ENCODE measurements around the gene MEGF6. TPM values are rescaled to one million over a fixed set of nuclear protein-coding genes. Genes with fewer than 3 reads are reported as not detected.
A peak's percentile ranks its signal among the peaks of the same experiment; 100 is the strongest.

Gene MEGF6
- total and polyA plus RNA-seq, 2 donors: 14.5 to 23.5 TPM

DNA sequence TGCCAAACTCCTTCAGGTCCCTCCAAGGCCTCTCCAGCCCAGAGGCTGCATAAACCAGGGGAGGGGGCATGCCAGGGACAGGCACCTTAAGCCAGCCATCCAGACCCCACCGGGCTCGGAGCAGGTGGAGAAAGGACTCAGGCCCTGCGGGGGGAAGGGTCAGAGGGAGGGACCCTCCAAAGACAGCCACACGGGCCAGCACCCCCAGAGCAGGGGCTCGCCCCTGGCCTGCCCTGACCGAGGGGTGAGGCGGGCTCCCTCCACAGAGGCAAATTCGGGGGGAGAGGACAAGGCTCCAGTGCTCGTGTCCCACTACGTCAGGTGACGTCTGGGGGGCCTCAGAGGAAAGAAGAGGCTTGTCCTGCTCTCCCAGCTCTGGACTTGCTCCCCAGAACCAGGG lies 8.2 kb downstream of the MEGF6 start:
- no peak overlapping the region for H3K4me3 ChIP-seq (ENCODE audit: low read depth, low read length)
- no peak for DNase-seq (ENCODE audit: extremely low spot score)
- no peaks in the 10 kb centered on the region for H3K4me1 ChIP-seq (ENCODE audit: insufficient read depth)
- 92% methylated on average over 11 of the region's 11 CpGs for WGBS
- no peak overlapping the region for H3K27ac ChIP-seq (ENCODE audit: low read depth)
- H3K36me3 ChIP-seq (ENCODE audit: insufficient read depth): no peaks in the 10 kb centered on the region

DNA sequence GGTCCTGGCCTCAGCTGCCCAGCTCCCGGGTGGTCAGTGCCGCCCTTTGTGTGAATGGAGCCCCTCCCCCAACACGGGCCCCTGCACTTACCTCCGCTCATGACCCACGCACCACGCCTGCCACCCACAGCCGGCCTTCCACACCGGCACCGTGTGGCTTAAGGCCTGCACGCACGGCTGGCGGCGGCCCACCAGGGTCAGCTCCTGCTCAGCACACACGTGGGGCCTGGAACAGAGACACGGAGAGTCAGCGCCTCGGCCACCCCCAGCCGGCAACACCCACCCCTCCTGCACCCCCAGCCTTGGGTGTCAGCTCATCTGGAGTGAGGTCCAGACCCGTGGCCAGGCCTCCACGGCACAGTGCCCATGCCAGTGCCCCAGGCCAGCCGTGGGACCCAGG lies 8.9 kb downstream of the MEGF6 start:
- no peak for DNase-seq (ENCODE audit: extremely low spot score)
- WGBS: 86% methylated on average over 21 of the region's 21 CpGs
- H3K4me3 ChIP-seq (ENCODE audit: low read depth, low read length): no peak overlapping the region
- no peaks in the 10 kb centered on the region for H3K4me1 ChIP-seq (ENCODE audit: insufficient read depth)
- H3K27ac ChIP-seq (ENCODE audit: low read depth): no peak overlapping the region
- H3K36me3 ChIP-seq (ENCODE audit: insufficient read depth): no peaks in the 10 kb centered on the region

DNA sequence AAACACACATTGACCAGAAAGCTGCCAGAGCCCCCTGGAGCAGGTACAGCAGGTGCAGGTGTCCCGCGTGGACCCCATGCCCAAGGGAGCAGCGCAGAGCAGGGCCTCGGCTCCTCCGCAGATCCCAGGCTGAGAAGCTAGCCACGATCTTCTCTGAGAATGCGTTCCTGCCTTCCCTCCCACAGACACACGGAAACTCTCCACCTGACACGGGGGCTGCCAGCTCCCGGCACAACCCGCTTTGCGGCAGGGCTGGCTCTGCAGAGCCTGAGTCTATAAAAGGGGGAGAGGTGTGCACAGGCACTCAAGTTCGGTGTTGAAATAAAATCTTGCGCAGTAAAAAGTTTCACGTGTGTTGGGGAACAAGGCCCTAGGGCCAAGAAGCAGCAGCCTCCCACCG lies 9.6 kb downstream of the MEGF6 start:
- H3K27ac ChIP-seq (ENCODE audit: low read depth): no peak overlapping the region
- 85% methylated on average over 16 of the region's 16 CpGs for WGBS
- H3K4me3 ChIP-seq (ENCODE audit: low read depth, low read length): no peak overlapping the region
- no peak for DNase-seq (ENCODE audit: extremely low spot score)
- no peaks in the 10 kb centered on the region for H3K4me1 ChIP-seq (ENCODE audit: insufficient read depth)
- H3K36me3 ChIP-seq (ENCODE audit: insufficient read depth): no peaks in the 10 kb centered on the region

DNA sequence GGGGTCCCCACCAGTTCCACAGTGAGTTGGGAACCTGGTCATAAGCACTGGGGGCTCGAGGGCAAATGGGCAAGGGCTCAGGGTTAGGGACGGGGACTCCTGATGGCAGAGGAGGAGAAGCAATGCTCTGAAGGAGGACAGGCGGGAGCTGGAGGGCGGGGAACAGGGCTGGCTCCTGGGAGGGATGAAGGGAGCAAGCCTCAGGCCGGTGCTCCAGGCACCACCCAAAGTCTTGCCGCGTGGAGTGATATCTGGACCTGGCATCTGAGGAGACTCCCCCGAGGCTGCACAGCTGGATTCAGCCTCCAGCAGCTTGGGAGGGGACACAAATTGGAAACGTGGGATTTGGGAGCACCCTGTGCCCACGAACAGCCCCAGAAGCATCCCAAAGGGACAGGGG lies 11.0 kb downstream of the MEGF6 start:
- Histone ChIP-seq H3K36me3 (ENCODE audit: insufficient read depth) (no peaks in the 10 kb centered on the region), H3K27ac (ENCODE audit: low read depth) (no peak overlapping the region), H3K4me3 (ENCODE audit: low read depth, low read length) (no peak overlapping the region), H3K4me1 (ENCODE audit: insufficient read depth) (no peaks in the 10 kb centered on the region)
- DNase-seq (ENCODE audit: extremely low spot score): no peak
- WGBS: 76% methylated on average over 10 of the region's 10 CpGs

DNA sequence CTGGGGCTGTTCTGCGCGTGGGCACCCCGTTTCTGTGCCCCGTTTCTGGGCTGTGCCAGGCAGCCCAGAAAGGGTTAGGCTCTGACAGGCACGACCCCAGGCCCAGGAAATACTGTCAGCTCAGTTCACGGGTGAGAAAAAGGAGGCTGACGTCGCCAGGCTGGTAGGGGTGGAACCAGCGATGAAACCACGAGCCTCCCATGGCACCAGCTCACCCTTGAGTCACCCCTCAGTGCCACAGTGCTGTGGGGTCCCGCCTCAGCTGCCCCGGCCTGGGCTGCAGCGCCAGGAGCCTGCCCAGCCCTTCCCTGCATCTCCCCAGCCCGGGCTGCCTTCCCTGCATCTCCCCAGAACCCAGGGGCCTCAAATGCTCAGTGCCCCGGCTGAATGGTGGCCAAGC lies 11.5 kb downstream of the MEGF6 start:
- DNase-seq (ENCODE audit: extremely low spot score): no peak
- Histone ChIP-seq H3K36me3 (ENCODE audit: insufficient read depth) (no peaks in the 10 kb centered on the region), H3K4me1 (ENCODE audit: insufficient read depth) (no peaks in the 10 kb centered on the region), H3K27ac (ENCODE audit: low read depth) (no peak overlapping the region), H3K4me3 (ENCODE audit: low read depth, low read length) (no peak overlapping the region)
- 84% methylated on average over 15 of the region's 15 CpGs for WGBS

DNA sequence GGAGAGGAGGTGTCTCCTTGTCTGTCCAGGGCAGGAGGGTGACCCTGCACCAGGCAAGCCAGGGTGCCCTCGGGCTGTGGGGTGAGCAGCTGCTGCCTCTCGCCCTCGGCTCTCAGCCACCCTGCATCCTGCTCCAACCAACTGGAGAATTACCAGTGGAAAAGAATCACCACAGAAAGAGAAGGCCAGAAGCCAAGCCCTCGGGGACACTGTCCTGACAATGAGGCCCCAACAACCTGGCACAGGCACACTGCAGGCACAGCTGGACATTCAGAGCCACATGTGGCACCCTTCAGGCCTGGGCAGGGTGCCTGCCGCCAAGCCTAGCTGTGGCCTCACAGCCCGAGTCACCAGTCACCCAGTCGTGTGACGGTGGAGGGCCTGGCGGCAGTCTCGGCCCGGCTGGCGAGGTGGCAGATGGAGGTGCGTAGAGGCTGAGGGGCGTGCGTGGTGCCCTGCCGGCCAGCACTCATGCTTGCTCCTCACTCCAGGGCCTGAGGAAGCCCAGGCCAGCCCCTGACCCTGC lies 12.0 kb downstream of the MEGF6 start:
- WGBS: 86% methylated on average over 16 of the region's 16 CpGs
- no peak overlapping the region for H3K4me3 ChIP-seq (ENCODE audit: low read depth, low read length)

DNA sequence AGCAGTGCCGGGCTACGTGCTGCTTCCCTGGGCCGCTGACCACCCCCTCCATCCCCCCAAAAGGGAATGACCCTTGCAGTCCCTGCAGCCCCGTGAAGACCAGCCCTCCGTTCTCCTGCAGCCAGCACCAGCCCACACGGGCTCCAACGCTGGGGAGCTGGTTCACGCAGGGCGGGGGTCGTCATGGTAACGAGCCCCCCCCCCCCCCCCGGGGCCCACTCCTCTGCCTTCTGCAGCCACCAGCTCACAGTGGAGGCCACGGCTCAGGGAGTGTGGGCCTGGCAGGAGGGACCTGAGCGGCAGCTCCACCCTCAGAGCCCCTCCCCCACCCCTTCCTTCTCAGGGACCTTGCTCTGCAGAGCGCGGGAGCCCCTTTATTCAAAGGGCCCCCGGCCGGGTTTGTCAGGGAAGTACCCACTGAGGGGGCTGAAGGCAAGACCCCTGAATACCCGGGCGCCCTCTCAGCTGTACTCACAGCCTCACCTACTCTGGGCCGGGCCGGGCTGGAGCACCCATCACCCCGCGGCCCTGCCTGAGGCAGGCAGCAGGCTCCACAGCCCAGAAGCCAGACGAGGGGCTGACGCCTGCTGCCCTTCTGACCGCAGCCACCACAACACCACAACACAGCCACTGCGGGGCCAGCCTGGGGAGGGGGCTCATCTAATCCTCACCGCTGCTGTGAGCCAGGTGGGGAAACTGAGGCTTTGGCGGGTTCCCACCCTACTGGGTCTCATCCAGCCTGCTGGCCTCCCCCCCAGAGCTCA lies 12.6 kb downstream of the MEGF6 start:
- Histone ChIP-seq H3K36me3 (ENCODE audit: insufficient read depth) (no peaks in the 10 kb centered on the region), H3K4me1 (ENCODE audit: insufficient read depth) (no peaks in the 10 kb centered on the region), H3K4me3 (ENCODE audit: low read depth, low read length) (no peak overlapping the region), H3K27ac (ENCODE audit: low read depth) (no peak overlapping the region)
- no peak for DNase-seq (ENCODE audit: extremely low spot score)
- WGBS: 37% methylated on average over 30 of the region's 30 CpGs

More for the DNA sequence above, 12.0 kb downstream of the MEGF6 start:
- H3K4me1 ChIP-seq (ENCODE audit: insufficient read depth): no peaks in the 10 kb centered on the region
- DNase-seq (ENCODE audit: extremely low spot score): no peak
- H3K36me3 ChIP-seq (ENCODE audit: insufficient read depth): no peaks in the 10 kb centered on the region
- H3K27ac ChIP-seq (ENCODE audit: low read depth): no peak overlapping the region

DNA sequence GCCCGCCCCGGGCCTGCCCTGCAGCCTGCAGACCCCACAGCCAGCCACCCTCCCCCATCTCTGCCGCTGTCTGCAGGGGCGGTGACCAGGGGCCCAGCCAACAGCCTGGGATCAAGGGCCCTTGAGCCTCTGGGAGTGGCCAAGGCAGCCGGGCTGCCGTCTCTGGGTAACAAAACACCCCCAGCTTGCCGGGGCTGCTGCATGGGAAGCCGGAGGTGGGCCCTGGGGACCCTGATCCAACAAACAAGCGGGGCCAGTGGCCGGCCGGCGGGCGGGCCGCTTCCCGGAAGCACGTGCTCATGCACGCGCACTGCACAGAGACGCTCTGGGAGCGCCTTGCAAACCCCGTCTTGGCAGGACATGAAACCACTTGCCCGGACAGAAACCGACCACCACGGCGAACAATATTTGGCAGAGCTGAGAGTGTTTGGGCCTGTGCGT lies 13.2 kb downstream of the MEGF6 start:
- no peak overlapping the region for H3K4me3 ChIP-seq (ENCODE audit: low read depth, low read length)
- WGBS: 14% methylated on average over 26 of the region's 26 CpGs
- peak; percentile 66 for DNase-seq (ENCODE audit: extremely low spot score)
- H3K4me1 ChIP-seq (ENCODE audit: insufficient read depth): no peaks in the 10 kb centered on the region
- no peaks in the 10 kb centered on the region for H3K36me3 ChIP-seq (ENCODE audit: insufficient read depth)
- no peak overlapping the region for H3K27ac ChIP-seq (ENCODE audit: low read depth)

DNA sequence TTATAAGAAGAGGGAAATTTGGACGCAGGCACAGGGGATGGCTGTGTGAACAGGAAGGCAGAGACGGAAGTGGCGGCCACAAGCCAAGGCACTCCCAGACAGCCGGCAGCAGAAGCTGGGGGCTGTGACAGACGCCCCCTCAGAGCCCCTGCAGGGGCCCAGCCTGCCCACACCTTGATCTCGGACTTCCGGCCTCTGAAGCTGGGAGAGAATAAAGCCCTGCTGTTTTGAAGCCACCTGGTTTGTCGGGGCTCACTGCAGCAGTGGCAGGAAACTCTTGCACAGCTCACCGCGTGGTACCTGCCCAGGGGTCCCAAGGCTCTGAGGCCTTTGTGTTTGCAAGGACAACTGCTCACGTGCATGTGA lies 13.7 kb downstream of the MEGF6 start:
- no peaks in the 10 kb centered on the region for H3K4me1 ChIP-seq (ENCODE audit: insufficient read depth)
- 65% methylated on average over 11 of the region's 11 CpGs for WGBS
- no peak for DNase-seq (ENCODE audit: extremely low spot score)
- H3K4me3 ChIP-seq (ENCODE audit: low read depth, low read length): no peak overlapping the region
- no peaks in the 10 kb centered on the region for H3K36me3 ChIP-seq (ENCODE audit: insufficient read depth)
- no peak overlapping the region for H3K27ac ChIP-seq (ENCODE audit: low read depth)

DNA sequence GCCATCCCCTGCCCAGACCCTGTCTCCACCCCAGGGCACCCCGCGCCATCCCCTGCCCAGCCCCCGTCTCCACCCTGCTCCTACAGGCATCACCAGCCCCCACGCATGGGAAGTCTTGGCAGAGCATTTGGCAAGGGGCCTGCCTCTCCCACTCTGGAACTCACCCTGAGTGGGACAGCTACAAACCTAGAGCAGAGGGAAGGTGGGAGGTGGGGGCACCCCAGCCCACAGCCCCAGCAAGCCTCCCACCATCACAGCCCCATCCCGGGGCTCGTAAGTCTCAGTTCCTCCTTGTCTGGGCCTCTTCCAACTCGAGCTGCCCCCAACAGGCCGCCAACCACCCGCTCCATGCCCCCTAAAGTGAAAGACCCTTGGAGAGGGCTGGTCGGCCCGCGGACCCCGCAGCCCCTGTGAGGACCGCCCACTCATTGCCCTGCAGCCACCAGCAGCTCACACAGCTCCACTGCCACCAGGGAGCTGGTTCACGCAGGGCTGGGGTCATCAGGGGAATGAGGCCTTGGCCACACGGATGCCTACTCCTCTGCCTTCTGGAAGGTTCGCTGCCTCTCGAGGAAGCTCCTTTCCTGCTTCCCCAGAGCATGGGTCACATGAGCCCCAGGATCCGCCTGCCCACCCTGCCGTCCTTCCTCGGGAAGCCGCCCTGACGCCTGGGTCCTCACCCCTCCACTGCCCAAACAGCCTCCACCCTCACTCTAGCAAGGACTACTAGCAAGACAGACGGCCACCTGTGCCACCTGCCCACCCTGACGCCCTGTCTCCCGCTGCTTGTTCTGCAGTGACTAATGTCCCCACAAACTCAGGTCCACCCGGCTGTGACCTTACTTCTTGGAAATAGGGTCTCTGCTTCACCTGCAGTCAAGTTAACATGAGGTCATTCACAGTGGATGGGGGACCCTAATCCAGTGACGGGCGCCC lies 14.4 kb downstream of the MEGF6 start:
- H3K27ac ChIP-seq (ENCODE audit: low read depth): no peak overlapping the region
- H3K4me1 ChIP-seq (ENCODE audit: insufficient read depth): no peaks in the 10 kb centered on the region
- 85% methylated on average over 29 of the region's 29 CpGs for WGBS
- H3K4me3 ChIP-seq (ENCODE audit: low read depth, low read length): no peak overlapping the region
- no peak for DNase-seq (ENCODE audit: extremely low spot score)
- H3K36me3 ChIP-seq (ENCODE audit: insufficient read depth): no peaks in the 10 kb centered on the region

DNA sequence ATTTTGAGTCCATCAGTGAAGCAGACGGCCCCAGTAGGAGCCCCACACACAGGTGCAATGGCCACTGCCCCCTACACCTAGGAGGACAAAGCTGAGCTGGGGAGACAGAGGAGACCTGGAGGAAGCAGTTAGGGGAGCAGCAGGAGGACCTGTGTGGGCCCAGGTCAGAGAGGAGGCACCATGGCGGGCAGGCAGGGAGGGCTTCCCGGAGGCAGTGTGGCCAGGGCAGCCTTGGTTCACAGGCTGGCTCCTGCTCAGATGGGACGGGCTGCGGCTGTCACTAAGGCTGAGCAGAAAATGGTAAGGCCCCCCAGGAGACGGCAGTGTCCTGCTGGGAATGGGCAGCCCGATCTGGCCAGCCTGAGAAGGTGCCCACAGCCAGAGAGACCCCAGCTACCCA lies 15.4 kb downstream of the MEGF6 start:
- no peak for DNase-seq (ENCODE audit: extremely low spot score)
- no peaks in the 10 kb centered on the region for H3K4me1 ChIP-seq (ENCODE audit: insufficient read depth)
- no peaks in the 10 kb centered on the region for H3K36me3 ChIP-seq (ENCODE audit: insufficient read depth)
- no peak overlapping the region for H3K27ac ChIP-seq (ENCODE audit: low read depth)
- WGBS: 96% methylated on average over 7 of the region's 7 CpGs
- H3K4me3 ChIP-seq (ENCODE audit: low read depth, low read length): no peak overlapping the region

DNA sequence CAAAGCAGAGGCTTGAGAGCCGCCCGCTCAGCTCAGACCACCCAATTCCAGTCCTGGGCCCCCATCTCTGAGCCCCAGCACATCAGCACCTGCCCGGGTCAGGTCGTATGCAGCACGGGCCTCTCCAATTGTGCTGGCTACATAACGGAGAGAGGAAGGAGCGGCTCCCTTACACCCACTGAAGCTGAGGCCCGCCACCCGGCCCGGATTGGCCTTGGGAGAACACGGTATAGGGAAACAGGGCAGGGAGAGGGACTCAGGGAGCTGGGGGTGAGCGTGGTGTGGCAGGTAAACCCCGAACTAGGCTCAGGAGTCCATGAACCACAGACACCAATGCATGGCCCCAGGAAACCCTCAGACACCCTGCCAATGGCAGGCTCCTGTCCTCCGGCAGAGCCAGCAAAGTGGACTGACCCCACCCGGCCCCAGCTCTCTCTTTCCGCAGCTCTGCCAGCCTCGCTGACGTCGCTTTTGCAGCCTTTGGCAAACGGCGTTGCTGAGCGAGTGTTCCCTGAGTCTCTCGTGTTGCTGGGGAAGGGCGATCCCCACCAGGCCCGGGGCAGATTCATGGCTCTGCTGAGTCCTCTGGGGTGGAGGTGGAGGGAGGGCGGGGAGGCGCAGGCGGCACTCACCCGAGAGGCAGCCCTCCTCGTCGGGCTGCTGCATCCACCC lies 16.5 kb downstream of the MEGF6 start:
- H3K4me1 ChIP-seq (ENCODE audit: insufficient read depth): no peaks in the 10 kb centered on the region
- no peak overlapping the region for H3K4me3 ChIP-seq (ENCODE audit: low read depth, low read length)
- DNase-seq (ENCODE audit: extremely low spot score): no peak
- H3K27ac ChIP-seq (ENCODE audit: low read depth): no peak overlapping the region
- WGBS: 79% methylated on average over 31 of the region's 31 CpGs
- no peaks in the 10 kb centered on the region for H3K36me3 ChIP-seq (ENCODE audit: insufficient read depth)

DNA sequence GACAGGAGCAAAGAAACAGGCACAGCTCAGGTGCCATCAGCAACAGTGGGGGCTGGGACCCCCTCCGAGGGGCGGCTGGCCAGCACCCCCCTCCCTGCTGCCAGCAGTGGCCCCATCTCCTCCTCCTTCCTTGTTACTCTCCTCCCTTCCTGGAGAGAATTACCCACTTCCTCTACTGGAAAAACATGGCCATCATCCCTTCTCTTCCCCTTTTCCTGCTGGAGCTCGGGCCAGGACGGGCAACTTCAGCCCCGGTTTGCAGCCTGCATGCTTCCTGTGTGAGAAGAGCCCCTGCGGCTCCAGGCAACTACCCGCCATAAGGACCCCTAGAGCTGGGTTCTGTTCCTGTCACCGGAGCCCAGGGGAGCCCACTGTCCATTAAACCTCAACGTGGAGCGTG lies 17.6 kb downstream of the MEGF6 start:
- no peak overlapping the region for H3K27ac ChIP-seq (ENCODE audit: low read depth)
- H3K36me3 ChIP-seq (ENCODE audit: insufficient read depth): no peaks in the 10 kb centered on the region
- H3K4me1 ChIP-seq (ENCODE audit: insufficient read depth): no peaks in the 10 kb centered on the region
- no peak overlapping the region for H3K4me3 ChIP-seq (ENCODE audit: low read depth, low read length)
- DNase-seq (ENCODE audit: extremely low spot score): no peak
- 76% methylated on average over 10 of the region's 10 CpGs for WGBS
